ENCODE data around the gene C12orf57.
"Not testable (repeated sequence)": the region's sequence is repeated elsewhere in the genome, so short reads cannot be mapped to it uniquely, and the experiment has no call there.

C12orf57 gene

GRCh38 chr12:6904280-6905276 lies 39.2 kb upstream of the C12orf57 start, which contains the start of gene LRRC23:
TSS of gene LRRC23 (plus strand) at chr12:6904822. CDS start at chr12:6905634, 812 bp downstream.
- peak; percentile 82 for DNase-seq (ENCODE audit: extremely low read depth, low read depth)
- TF ChIP-seq, protein P1, sequence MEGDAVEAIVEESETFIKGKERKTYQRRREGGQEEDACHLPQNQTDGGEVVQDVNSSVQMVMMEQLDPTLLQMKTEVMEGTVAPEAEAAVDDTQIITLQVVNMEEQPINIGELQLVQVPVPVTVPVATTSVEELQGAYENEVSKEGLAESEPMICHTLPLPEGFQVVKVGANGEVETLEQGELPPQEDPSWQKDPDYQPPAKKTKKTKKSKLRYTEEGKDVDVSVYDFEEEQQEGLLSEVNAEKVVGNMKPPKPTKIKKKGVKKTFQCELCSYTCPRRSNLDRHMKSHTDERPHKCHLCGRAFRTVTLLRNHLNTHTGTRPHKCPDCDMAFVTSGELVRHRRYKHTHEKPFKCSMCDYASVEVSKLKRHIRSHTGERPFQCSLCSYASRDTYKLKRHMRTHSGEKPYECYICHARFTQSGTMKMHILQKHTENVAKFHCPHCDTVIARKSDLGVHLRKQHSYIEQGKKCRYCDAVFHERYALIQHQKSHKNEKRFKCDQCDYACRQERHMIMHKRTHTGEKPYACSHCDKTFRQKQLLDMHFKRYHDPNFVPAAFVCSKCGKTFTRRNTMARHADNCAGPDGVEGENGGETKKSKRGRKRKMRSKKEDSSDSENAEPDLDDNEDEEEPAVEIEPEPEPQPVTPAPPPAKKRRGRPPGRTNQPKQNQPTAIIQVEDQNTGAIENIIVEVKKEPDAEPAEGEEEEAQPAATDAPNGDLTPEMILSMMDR (IDR thresholded peaks at IDR 0.05; ENCODE audit: low read depth, low read length), result no peak

GRCh38 chr12:6905414-6906040 lies 38.3 kb upstream of the C12orf57 start:
- DNase-seq (ENCODE audit: extremely low read depth, low read depth), result no peak
- TF ChIP-seq, protein P1 (IDR thresholded peaks at IDR 0.05; ENCODE audit: low read depth, low read length), result no peak

GRCh38 chr12:6908141-6908540 lies 35.7 kb upstream of the C12orf57 start:
- DNase-seq (ENCODE audit: extremely low read depth, low read depth), result not testable (repeated sequence)

GRCh38 chr12:6909421-6910145 lies 34.2 kb upstream of the C12orf57 start:
- DNase-seq (ENCODE audit: extremely low read depth, low read depth), result no peak

GRCh38 chr12:6912164-6912935 lies 31.5 kb upstream of the C12orf57 start:
- TF ChIP-seq, protein P1 (IDR thresholded peaks at IDR 0.05; ENCODE audit: low read depth, low read length), result no peak
- DNase-seq (ENCODE audit: extremely low read depth, low read depth), result no peak

More at GRCh38 chr12:6909421-6910145, 34.2 kb upstream of the C12orf57 start:
- TF ChIP-seq, protein P1 (IDR thresholded peaks at IDR 0.05; ENCODE audit: low read depth, low read length), result no peak

DNA sequence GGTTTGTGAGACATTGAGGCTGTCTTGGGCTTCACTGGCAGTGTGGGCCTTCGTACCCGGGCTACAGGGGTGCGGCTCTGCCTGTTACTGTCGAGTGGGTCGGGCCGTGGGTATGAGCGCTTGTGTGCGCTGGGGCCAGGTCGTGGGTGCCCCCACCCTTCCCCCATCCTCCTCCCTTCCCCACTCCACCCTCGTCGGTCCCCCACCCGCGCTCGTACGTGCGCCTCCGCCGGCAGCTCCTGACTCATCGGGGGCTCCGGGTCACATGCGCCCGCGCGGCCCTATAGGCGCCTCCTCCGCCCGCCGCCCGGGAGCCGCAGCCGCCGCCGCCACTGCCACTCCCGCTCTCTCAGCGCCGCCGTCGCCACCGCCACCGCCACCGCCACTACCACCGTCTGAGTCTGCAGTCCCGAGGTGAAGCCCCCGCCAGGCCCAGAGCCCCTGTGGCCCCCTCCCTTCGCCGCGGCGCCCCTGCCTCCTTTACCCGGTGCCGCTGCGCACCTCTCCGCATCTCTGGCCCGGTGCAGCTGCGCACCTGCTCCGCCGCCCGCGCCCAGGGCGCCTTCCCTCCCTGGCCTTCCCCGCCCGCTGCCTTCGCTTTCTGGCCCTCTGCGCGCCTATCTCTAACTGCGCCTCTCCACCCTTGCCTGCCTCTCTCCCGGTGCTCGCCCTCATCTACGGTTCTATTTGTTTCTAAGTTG lies 29.4 kb upstream of the C12orf57 start, which contains the start of gene ENO2:
TSS of gene ENO2 (plus strand) at position 335 of the 701 bp plus-strand sequence. CDS start 1,253 bp downstream, outside the sequence.
- DNase-seq (ENCODE audit: extremely low read depth, low read depth), result no peak
- TF ChIP-seq, protein P1 (IDR thresholded peaks at IDR 0.05; ENCODE audit: low read depth, low read length), result no peak
